ENCODE measurements around the gene PLCB3. TPM values are rescaled to one million over a fixed set of nuclear protein-coding genes. Genes with fewer than 3 reads are reported as not detected.

Gene PLCB3
- total RNA-seq = 1 to 10 TPM; 6.2 to 8.2 (median 6.4) TPM

GRCh38 chr11:64251016-64251752, at the start of gene PLCB3:
TSS of gene PLCB3 (plus strand) at chr11:64251530. CDS start at chr11:64251650, 120 bp downstream.
- Mint-ChIP-seq H3K4me1 (ENCODE audit: low read depth) (peaks cover 15% of the 10 kb centered on the region), H3K27me3 (ENCODE audit: low read depth) (no peaks in the 10 kb centered on the region), H3K36me3 (ENCODE audit: insufficient read depth) (peaks cover 2% of the 10 kb centered on the region), H3K4me3 (peak within 1 kb of the TSS; percentile 83), H3K9me3 (no peaks in the 10 kb centered on the region)
- DNase-seq (peak; percentile 58), ATAC-seq (peak; percentile 61 to 62)

- DNase-seq (no peak), ATAC-seq (no peak)
- no peaks in the 10 kb centered on the region for H3K27me3 Mint-ChIP-seq (ENCODE audit: low read depth)
- peaks cover 28% of the 10 kb centered on the region for H3K4me1 Mint-ChIP-seq (ENCODE audit: low read depth)
- no peaks in the 10 kb centered on the region for H3K9me3 Mint-ChIP-seq
- peaks cover 37% of the 10 kb centered on the region for H3K36me3 Mint-ChIP-seq (ENCODE audit: insufficient read depth)
- no peak overlapping the region for H3K4me3 Mint-ChIP-seq
Measured at GRCh38 chr11:64201543-64201942, 49.8 kb upstream of the PLCB3 start.

- peaks cover 35% of the 10 kb centered on the region for H3K36me3 Mint-ChIP-seq (ENCODE audit: insufficient read depth)
- H3K4me3 Mint-ChIP-seq = no peak overlapping the region
- H3K4me1 Mint-ChIP-seq (ENCODE audit: low read depth) = peaks cover 30% of the 10 kb centered on the region
Measured at GRCh38 chr11:64202992-64203391, 48.3 kb upstream of the PLCB3 start.

GRCh38 chr11:64203421-64204079, 47.8 kb upstream of the PLCB3 start:
- Mint-ChIP-seq H3K27me3 (ENCODE audit: low read depth) (no peaks in the 10 kb centered on the region), H3K36me3 (ENCODE audit: insufficient read depth) (peaks cover 35% of the 10 kb centered on the region), H3K9me3 (no peaks in the 10 kb centered on the region), H3K4me1 (ENCODE audit: low read depth) (peaks cover 32% of the 10 kb centered on the region), H3K4me3 (no peak overlapping the region)
- DNase-seq = no peak
- no peak for ATAC-seq

More at GRCh38 chr11:64202992-64203391, 48.3 kb upstream of the PLCB3 start:
- H3K27me3 Mint-ChIP-seq (ENCODE audit: low read depth) = no peaks in the 10 kb centered on the region
- no peak for DNase-seq
- H3K9me3 Mint-ChIP-seq = no peaks in the 10 kb centered on the region
- no peak for ATAC-seq

- H3K9me3 Mint-ChIP-seq = no peaks in the 10 kb centered on the region
- no peaks in the 10 kb centered on the region for H3K27me3 Mint-ChIP-seq (ENCODE audit: low read depth)
- H3K4me1 Mint-ChIP-seq (ENCODE audit: low read depth) = peaks cover 37% of the 10 kb centered on the region
- no peak for DNase-seq
- H3K4me3 Mint-ChIP-seq = no peak overlapping the region
- peaks cover 38% of the 10 kb centered on the region for H3K36me3 Mint-ChIP-seq (ENCODE audit: insufficient read depth)
- ATAC-seq = no peak
Measured at GRCh38 chr11:64204080-64204440, 47.3 kb upstream of the PLCB3 start.

GRCh38 chr11:64204464-64204989, 46.8 kb upstream of the PLCB3 start:
- H3K9me3 Mint-ChIP-seq = no peaks in the 10 kb centered on the region
- H3K27me3 Mint-ChIP-seq (ENCODE audit: low read depth) = no peaks in the 10 kb centered on the region
- peak overlapping the region; percentile 62 for H3K4me3 Mint-ChIP-seq
- H3K4me1 Mint-ChIP-seq (ENCODE audit: low read depth) = peaks cover 40% of the 10 kb centered on the region
- H3K36me3 Mint-ChIP-seq (ENCODE audit: insufficient read depth) = peaks cover 41% of the 10 kb centered on the region
- DNase-seq = peak; percentile 77
- ATAC-seq = peak in 1 of 2 donors; percentile 23

- Mint-ChIP-seq H3K36me3 (ENCODE audit: insufficient read depth) (peaks cover 38% of the 10 kb centered on the region), H3K27me3 (ENCODE audit: low read depth) (no peaks in the 10 kb centered on the region), H3K4me3 (peak within 1 kb of the TSS; percentile 96), H3K4me1 (ENCODE audit: low read depth) (peaks cover 40% of the 10 kb centered on the region), H3K9me3 (no peaks in the 10 kb centered on the region)
- ATAC-seq (peak; percentile 41 to 58), DNase-seq (peak; percentile 68)
Measured at GRCh38 chr11:64206457-64207255, 44.7 kb upstream of the PLCB3 start, which contains the start of gene FERMT3. TSS of gene FERMT3 (plus strand) at chr11:64206721. CDS start at chr11:64207365, 644 bp downstream.

GRCh38 chr11:64207256-64208085, 43.9 kb upstream of the PLCB3 start:
- Mint-ChIP-seq H3K4me3 (peak overlapping the region; percentile 96), H3K27me3 (ENCODE audit: low read depth) (no peaks in the 10 kb centered on the region), H3K9me3 (no peaks in the 10 kb centered on the region), H3K4me1 (ENCODE audit: low read depth) (peaks cover 42% of the 10 kb centered on the region), H3K36me3 (ENCODE audit: insufficient read depth) (peaks cover 40% of the 10 kb centered on the region)
- DNase-seq = peak; percentile 76
- ATAC-seq = peak; percentile 78 to 79

GRCh38 chr11:64208086-64208795, 43.1 kb upstream of the PLCB3 start:
- peaks cover 39% of the 10 kb centered on the region for H3K36me3 Mint-ChIP-seq (ENCODE audit: insufficient read depth)
- peak overlapping the region; percentile 96 for H3K4me3 Mint-ChIP-seq
- peaks cover 44% of the 10 kb centered on the region for H3K4me1 Mint-ChIP-seq (ENCODE audit: low read depth)
- no peaks in the 10 kb centered on the region for H3K9me3 Mint-ChIP-seq
- DNase-seq (no peak), ATAC-seq (no peak)
- no peaks in the 10 kb centered on the region for H3K27me3 Mint-ChIP-seq (ENCODE audit: low read depth)

GRCh38 chr11:64208796-64209562, 42.4 kb upstream of the PLCB3 start:
- H3K4me3 Mint-ChIP-seq = peak overlapping the region; percentile 96
- ATAC-seq = no peak
- peaks cover 42% of the 10 kb centered on the region for H3K4me1 Mint-ChIP-seq (ENCODE audit: low read depth)
- H3K36me3 Mint-ChIP-seq (ENCODE audit: insufficient read depth) = peaks cover 36% of the 10 kb centered on the region
- no peak for DNase-seq
- H3K27me3 Mint-ChIP-seq (ENCODE audit: low read depth) = no peaks in the 10 kb centered on the region
- H3K9me3 Mint-ChIP-seq = no peaks in the 10 kb centered on the region

GRCh38 chr11:64209563-64209843, 41.8 kb upstream of the PLCB3 start:
- Mint-ChIP-seq H3K4me3 (no peak overlapping the region), H3K27me3 (ENCODE audit: low read depth) (no peaks in the 10 kb centered on the region), H3K36me3 (ENCODE audit: insufficient read depth) (peaks cover 31% of the 10 kb centered on the region), H3K9me3 (no peaks in the 10 kb centered on the region), H3K4me1 (ENCODE audit: low read depth) (peaks cover 36% of the 10 kb centered on the region)
- no peak for ATAC-seq
- no peak for DNase-seq

GRCh38 chr11:64210301-64211020, 40.9 kb upstream of the PLCB3 start:
- Mint-ChIP-seq H3K36me3 (ENCODE audit: insufficient read depth) (peaks cover 33% of the 10 kb centered on the region), H3K4me3 (no peak overlapping the region), H3K4me1 (ENCODE audit: low read depth) (peaks cover 36% of the 10 kb centered on the region), H3K27me3 (ENCODE audit: low read depth) (no peaks in the 10 kb centered on the region), H3K9me3 (no peaks in the 10 kb centered on the region)
- no peak for ATAC-seq
- no peak for DNase-seq
